HPDE6-E6E7 (cell line): ENCODE measurements around the gene NPY.
A peak's percentile ranks its signal among the peaks of the same experiment; 100 is the strongest.
"Not testable (repeated sequence)": the region's sequence is repeated elsewhere in the genome, so short reads cannot be mapped to it uniquely, and the experiment has no call there.

Source experiments
- DNase-seq: peaks from one replicate; pipeline ENCODE4 v3.0.0; 2011; ENCODE audit warnings: missing footprints; ENCODE audit errors: extremely low spot score

The NPY gene

DNA sequence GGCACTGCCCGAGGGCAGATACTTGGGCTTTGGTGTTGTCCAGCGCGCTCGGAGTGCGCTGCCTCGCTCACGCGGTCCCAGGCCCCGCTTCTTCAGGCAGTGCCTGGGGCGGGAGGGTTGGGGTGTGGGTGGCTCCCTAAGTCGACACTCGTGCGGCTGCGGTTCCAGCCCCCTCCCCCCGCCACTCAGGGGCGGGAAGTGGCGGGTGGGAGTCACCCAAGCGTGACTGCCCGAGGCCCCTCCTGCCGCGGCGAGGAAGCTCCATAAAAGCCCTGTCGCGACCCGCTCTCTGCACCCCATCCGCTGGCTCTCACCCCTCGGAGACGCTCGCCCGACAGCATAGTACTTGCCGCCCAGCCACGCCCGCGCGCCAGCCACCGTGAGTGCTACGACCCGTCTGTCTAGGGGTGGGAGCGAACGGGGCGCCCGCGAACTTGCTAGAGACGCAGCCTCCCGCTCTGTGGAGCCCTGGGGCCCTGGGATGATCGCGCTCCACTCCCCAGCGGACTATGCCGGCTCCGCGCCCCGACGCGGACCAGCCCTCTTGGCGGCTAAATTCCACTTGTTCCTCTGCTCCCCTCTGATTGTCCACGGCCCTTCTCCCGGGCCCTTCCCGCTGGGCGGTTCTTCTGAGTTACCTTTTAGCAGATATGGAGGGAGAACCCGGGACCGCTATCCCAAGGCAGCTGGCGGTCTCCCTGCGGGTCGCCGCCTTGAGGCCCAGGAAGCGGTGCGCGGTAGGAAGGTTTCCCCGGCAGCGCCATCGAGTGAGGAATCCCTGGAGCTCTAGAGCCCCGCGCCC, at the start of gene NPY:
Gene NPY (plus strand): TSS at position 294 of the 802 bp plus-strand sequence. CDS start 1,051 bp downstream, outside the sequence.
- no peak for DNase-seq

- no peak for DNase-seq
These were observed 44.7 kb upstream of the NPY start for GRCh38 chr7:24239260-24239659.

DNA sequence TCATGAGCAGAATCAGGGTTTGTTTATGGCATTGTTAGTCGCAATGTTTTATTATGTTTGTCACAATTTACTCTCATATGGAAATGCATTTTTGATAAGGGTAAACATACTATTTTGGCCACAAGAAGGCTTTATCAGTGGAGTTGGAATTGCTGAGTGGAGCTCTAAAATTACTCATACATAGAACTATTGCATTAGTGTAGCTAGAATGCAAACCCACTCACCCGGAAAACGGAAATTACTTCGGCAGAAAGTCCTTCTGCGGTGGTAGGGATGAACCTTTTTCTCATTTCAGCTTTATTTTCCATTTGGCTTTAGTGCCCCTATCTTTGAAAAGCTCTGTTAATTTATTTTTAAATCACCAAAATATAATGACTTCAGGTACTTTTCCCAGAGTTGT, 42.8 kb upstream of the NPY start:
- no peak for DNase-seq

DNA sequence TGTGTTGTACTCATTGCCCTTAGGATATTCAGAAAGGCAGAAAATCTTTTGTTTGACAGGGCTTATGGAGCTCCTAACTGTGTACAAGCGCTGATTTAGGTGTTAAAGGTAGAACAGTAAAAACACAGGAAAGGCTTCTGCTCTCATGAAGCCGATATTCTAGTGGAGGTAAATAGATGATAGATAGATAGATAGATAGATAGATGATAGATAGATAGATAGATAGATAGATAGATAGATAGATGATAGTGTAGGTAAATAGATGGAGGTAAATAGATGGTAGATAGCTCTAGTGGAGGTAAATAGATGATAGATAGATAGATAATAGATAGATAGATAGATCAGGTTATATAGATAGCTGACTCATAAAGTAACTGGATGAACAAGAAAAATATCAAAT, 39.4 kb upstream of the NPY start:
- no peak for DNase-seq

DNA sequence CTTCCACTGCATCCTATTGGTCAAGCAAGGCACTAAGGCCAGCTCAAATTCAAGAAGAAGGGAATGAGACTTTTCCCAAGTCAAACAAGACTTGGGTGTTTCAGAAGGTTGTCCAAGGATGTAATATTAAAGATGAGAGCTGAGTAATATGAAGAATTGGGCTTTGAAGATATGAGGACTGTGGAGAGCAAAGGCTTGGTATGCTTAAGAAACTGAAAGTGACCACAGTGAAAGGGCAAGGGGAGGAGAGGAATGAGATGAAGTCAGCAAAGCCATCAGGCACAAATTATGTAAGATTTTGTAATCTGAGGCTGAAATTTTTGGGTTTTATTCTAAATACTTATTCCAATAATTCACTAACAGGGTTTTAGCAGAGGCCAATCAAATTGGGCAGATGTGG, 38.6 kb upstream of the NPY start:
- DNase-seq: no peak

DNA sequence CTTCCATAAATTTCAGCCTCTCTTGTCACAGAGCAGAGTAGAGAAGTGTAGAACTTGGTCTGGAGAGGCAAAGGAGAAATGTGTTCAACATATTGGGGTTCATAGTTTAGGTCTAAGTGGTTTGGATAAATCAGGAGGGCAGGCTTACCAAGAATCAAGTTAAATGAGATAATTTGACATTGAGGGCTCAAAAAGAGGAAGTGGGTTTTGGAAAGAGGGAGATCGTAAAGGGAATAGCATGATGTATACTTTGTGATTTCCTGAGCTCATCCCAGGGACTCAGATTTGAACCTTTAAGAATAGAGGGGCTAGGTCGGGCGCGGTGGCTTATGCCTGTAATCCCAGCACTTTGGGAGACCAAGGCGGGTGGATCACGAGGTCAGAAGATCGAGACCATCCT, 34.7 kb upstream of the NPY start:
- DNase-seq: no peak

DNA sequence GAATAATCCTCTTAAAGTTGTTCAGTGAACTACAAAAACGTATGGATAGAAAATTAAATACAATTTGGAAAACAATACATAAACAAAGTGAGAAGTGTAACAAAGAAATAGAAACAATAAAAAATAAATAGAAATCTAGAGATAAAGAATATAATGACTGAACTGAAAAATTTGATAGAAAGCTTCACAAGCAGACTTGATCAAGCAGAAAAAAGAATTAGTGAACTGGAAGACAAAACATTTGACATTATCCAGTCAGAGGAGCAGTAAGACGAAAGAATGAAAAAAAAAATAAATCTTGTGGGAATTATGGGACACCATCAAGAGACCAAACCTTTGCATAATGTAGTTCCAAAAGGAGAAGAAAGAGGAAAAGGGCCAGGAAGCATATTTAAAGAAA, 32.4 kb upstream of the NPY start:
- DNase-seq: no peak

DNA sequence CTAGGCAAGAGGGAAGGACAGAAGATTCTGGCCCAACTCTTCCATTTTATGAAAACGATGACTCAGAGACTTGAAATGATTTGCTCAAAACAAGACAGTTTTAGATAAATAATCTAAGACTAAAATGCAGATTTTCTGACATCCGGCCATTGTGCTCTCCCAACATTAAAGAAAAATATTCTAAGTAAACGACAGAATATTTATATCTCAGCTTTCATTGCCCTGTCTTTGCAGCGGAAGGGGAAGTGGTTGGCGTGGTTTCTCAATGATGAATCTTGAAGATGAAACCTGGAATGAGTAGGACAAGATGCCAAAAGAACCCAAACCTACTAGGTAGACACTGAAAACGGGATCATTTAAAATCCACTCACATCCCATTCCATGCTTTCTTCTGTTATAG, 28.9 kb upstream of the NPY start:
- DNase-seq: no peak

- DNase-seq: not testable (repeated sequence)
These were observed 25.7 kb upstream of the NPY start for GRCh38 chr7:24258324-24258723.

DNA sequence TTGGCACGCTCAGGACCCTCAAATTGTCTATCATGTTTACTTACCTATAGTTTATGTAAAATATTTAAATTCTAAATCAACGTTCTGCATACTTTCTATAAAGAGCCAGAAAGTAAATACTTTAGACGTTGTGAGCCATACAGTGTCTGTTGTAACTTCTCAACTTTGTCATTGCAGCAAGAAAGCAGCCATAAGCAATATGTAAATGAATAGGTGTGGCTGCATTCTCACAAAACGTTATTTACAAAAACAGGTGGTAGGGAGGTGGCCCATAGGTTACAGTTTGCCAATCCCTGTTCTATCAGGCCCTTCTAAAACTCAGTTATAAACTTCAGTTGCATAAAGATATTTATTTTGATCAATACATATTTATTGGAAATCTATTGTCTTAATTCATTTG, 12.1 kb upstream of the NPY start:
- DNase-seq: no peak

GRCh38 chr7:24279512-24279911, 4.5 kb upstream of the NPY start:
- no peak for DNase-seq

DNA sequence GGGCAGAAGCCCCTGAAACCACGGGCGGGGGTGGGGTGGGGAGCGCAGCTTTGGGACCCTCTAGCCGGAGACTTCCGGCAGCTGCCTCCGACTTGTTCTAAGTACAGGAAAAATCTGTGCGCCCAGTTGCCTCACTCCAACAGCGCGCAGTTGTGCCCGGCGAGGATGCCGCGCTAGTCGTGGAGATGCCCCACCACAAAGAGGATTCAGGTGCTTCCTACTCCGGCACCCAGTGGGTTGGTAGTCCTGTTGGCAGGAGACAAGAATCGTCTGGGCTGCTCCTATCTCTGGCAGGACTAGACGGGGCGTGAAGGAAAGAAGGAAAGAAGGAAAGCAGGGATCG, 465 bp upstream of the NPY start:
- DNase-seq: no peak

DNA sequence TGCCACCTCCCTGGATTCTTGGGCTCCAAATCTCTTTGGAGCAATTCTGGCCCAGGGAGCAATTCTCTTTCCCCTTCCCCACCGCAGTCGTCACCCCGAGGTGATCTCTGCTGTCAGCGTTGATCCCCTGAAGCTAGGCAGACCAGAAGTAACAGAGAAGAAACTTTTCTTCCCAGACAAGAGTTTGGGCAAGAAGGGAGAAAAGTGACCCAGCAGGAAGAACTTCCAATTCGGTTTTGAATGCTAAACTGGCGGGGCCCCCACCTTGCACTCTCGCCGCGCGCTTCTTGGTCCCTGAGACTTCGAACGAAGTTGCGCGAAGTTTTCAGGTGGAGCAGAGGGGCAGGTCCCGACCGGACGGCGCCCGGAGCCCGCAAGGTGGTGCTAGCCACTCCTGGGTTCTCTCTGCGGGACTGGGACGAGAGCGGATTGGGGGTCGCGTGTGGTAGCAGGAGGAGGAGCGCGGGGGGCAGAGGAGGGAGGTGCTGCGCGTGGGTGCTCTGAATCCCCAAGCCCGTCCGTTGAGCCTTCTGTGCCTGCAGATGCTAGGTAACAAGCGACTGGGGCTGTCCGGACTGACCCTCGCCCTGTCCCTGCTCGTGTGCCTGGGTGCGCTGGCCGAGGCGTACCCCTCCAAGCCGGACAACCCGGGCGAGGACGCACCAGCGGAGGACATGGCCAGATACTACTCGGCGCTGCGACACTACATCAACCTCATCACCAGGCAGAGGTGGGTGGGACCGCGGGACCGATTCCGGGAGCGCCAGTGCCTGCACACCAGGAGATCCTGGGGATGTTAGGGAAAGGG, 913 bp downstream of the NPY start:
- no peak for DNase-seq

DNA sequence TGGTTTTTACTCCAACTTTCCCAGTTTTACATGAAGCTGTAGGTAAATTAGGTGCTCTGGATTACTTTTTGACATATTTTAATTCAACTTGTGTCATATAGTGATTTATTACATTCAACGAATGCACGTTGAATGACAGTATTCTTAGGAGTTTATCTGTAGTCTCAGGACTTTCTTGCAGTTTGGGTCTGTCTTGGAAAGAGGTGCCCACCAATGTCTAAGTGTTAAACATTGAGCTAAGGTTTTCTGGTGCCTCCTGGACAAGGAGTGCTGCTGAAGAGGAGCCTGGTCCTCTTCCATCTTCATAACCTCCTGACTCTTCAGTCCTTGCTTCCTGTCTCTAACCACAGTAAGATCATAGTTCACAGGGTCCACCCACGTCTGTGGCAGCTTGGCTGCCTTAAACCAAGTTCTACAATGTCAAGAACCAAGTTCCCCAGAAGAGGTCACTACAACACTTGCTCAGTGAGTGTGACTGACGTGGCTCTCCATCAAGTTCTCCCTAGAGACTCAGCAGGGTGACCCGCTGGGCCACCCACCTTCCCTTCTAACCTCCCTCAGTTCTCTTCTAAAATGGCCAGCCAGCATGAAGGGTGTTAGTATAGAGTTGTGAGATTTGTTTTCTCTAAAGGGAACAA, 6.1 kb downstream of the NPY start:
- peak; percentile 34 for DNase-seq

GRCh38 chr7:24291271-24291670, 7.3 kb downstream of the NPY start:
- no peak for DNase-seq

GRCh38 chr7:24297362-24297761, 13.4 kb downstream of the NPY start:
- DNase-seq: no peak

DNA sequence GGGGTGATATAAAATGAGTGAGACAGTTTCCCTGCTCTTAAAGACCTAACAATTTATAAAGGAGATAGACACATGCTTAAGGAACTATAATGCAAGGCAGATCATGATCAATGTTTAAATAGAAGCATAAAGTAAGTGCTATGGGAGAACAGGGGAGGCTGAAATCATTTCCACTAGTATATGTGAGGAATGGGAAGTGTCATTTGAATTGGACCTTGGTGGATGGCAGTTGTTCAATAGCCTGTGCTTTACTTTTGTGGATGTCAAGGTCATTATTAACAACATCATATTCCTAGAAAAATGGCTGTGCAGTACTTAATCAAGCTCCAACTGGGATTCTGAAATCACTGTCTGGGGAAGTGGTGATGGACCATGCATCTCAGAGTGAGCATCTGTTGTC, 14.7 kb downstream of the NPY start:
- DNase-seq: no peak

DNA sequence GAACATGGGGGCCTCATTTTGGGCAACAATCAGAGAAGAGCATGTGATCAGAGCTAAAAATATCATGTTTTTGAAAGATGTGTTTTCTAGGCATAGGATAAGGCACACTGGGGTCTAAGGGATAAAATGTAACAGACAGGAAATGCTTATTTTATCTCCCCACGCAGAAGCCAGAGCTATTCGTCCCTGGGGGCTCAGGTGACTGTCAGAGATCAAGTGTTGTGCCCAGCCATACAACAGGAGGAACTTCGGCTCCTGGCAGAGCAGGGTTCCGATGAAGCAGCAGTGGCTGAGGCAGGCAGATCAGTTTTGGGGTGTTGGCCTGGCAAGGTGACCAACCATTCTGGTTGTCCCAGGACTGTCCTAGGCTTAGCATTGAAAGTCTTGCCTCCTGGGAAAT, 15.2 kb downstream of the NPY start:
- DNase-seq: no peak

DNA sequence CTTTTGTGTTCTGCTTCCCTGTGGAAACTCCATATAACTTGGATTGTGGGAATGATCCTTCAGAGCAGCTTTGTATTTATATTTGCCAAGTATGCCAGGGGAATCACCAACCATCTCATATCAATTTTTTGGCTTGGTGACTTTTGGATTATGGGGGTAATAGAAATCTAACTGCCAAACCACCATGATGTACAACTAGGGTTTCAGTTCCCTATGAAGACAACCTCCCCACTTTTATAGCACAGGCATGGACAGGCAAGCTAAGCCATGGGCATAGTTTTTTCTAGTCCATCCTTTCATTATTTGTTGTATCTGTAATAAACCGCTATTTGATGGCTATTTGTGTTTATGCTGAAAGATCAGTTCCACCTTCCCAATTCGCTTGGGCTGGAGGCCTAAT, 17.7 kb downstream of the NPY start:
- DNase-seq: no peak

- no peak for DNase-seq
These were observed 20.6 kb downstream of the NPY start for GRCh38 chr7:24304494-24305095.

GRCh38 chr7:24307326-24307725, 23.3 kb downstream of the NPY start:
- DNase-seq: no peak

DNA sequence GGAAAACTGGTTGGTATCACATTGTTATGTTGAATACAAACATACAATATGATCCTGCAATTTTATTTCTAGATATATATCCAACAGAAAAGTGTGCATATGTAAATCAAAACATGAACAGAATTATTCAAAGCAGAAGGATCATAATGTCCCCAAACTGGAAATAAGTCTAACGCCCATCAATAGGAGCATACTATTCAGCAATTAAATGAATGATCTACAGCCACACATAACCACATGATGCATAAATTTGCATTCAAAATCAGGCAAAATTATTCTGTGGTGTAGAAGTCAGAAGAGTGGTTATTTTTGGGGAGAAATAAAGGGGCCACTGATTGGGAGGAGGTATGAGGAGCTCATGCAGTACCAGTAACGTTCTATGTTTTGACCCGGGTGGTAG, 28.6 kb downstream of the NPY start:
- no peak for DNase-seq
